ENCODE measurements around the gene FBLIM1. TPM values are rescaled to one million over a fixed set of nuclear protein-coding genes. Genes with fewer than 3 reads are reported as not detected.

Gene FBLIM1
- total RNA-seq, 2 donors from 2014 or later = 731 to 997 TPM

DNA sequence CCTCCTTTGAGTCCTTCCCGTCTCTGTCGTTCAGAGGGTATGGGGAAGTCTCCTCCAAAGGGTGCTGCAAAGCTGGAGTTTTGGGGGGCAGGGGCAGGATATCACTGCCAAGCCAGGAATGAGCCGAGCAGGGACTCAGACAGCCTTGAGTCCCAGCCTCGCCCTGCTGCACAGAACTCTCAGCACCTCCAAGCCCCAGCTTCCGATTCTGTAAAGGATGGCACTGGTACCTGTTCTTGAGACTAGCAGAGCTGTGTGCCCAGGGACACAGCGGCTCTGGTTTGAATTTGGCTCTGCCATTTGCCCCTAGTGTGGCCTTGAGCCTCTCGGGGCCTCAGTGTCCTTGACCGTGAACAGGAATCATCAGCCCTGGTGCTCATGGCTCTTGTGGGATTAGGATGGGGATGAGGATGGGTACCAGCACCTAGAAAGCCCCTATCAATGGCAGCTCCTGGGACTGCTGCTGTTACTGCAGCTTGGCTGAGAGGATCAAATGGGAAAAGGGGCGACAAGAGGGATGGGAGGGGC lies 1.5 kb upstream of the FBLIM1 start:
- no peaks in the 10 kb centered on the region for H3K27me3 ChIP-seq (replicated peaks; ENCODE audit: insufficient read depth)
- peak overlapping the region; percentile 93 to 98 for H3K27ac ChIP-seq
- H3K36me3 ChIP-seq = no peaks in the 10 kb centered on the region
- H3K9me3 ChIP-seq = no peaks in the 10 kb centered on the region
- ATAC-seq (ENCODE audit: insufficient number of reproducible peaks, low FRiP score, low read depth) (no peak), DNase-seq (ENCODE audit: low spot score) (no peak)
- peak overlapping the region; percentile 88 for H3K4me3 ChIP-seq
- TF ChIP-seq CTCF (IDR thresholded peaks at IDR 0.05) = no peak
- peaks cover 10 to 61% of the 10 kb centered on the region in 2 donors for H3K4me1 ChIP-seq (ENCODE audit: control insufficient read depth in 1 of 2, low read depth in 2 of 2)

- Histone ChIP-seq H3K36me3 (no peaks in the 10 kb centered on the region), H3K9me3 (no peaks in the 10 kb centered on the region), H3K4me3 (peak overlapping the region; percentile 88), H3K4me1 (ENCODE audit: control insufficient read depth in 1 of 2, low read depth in 2 of 2) (peaks cover 11 to 63% of the 10 kb centered on the region in 2 donors), H3K27me3 (replicated peaks; ENCODE audit: insufficient read depth) (no peaks in the 10 kb centered on the region), H3K27ac (peak overlapping the region; percentile 93 to 98)
- TF ChIP-seq CTCF (IDR thresholded peaks at IDR 0.05) = no peak
- DNase-seq (ENCODE audit: low spot score) (no peak), ATAC-seq (ENCODE audit: insufficient number of reproducible peaks, low FRiP score, low read depth) (no peak)
These were observed 836 bp upstream of the FBLIM1 start for GRCh38 chr1:15757575-15758342.

DNA sequence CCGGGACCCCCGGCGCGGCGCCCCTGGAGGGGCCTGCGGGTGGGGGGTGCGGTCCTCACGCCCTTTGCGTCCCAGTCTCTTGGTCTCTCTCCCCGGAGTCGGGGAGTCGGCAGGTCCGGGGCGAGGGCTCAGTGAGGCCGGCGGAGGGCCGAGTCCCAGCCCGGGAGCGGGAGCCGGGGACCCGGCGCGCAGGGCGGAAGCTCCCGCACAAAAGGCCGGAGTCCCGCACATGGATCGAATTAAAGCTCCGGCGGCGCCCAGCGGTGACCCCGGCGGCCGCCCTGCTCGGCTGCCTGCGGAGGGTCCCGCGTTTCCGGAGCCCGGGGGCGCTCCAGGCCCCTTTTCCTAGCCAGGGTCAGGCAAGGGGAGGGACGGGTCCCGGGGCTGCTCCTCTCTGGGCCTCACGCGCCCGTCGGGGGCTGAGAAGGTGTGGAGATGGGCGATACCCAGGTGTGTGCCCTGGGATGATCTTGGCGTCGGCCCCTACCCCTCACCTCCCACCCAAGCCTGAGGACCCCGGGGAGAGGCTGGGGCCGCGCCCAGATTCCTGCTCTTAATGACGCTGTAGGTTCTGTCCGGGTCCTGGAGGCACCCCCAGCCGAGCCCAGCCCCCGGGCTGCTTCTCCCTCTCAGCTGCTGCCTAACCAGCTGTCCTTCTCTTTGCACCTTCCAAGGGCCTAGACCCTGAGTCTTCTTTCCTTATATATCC lies 512 bp downstream of the FBLIM1 start:
- no peak for DNase-seq (ENCODE audit: low spot score)
- Histone ChIP-seq H3K27me3 (replicated peaks; ENCODE audit: insufficient read depth) (no peaks in the 10 kb centered on the region), H3K4me3 (peak overlapping the region; percentile 88), H3K9me3 (no peaks in the 10 kb centered on the region), H3K27ac (peak overlapping the region; percentile 93 to 98), H3K36me3 (no peaks in the 10 kb centered on the region), H3K4me1 (ENCODE audit: control insufficient read depth in 1 of 2, low read depth in 2 of 2) (peaks cover 19 to 64% of the 10 kb centered on the region in 2 donors)
- no peak for ATAC-seq (ENCODE audit: insufficient number of reproducible peaks, low FRiP score, low read depth)
- TF ChIP-seq CTCF (IDR thresholded peaks at IDR 0.05) = no peak

DNA sequence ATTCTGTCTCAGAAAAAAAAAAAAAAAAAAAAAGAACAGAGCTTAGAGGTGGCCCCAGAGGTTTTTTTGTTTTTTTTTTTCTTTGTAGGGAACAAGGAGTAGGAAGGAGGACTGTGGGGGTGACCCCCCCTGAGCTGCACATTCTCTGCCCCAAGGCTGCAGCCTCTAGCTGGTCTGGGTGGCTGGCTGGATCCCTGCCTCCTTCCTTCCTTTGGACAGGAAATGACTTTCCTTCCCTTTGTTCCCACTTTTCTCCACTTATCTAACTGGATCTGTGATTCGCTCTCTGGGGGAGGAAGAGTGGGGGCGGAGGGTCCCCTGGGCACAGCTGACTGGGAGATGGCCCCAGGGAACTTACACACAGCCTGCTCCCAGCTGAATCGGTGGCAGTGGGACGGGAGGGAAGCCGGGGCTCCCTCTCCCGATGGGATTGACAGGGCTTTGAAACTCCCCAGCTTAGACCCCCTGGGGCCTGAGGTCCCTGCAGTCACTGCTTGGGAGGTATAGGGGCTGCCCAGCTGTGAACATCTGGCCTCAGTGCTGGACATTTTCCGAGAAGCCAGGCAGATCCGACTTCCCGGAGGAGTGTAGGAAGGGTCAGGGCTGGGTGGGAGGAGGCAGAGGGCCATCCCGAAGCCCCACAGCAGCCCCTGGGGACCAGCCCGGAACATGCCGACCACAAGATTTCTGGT lies 2.1 kb downstream of the FBLIM1 start:
- ATAC-seq (ENCODE audit: insufficient number of reproducible peaks, low FRiP score, low read depth) (peak; percentile 14), DNase-seq (ENCODE audit: low spot score) (peak; percentile 58)
- Histone ChIP-seq H3K4me3 (peak overlapping the region; percentile 88), H3K4me1 (ENCODE audit: control insufficient read depth in 1 of 2, low read depth in 2 of 2) (peaks cover 29 to 69% of the 10 kb centered on the region in 2 donors), H3K9me3 (no peaks in the 10 kb centered on the region), H3K27ac (peak overlapping the region; percentile 93 to 98), H3K27me3 (replicated peaks; ENCODE audit: insufficient read depth) (no peaks in the 10 kb centered on the region), H3K36me3 (peaks cover 14% of the 10 kb centered on the region)
- TF ChIP-seq CTCF (IDR thresholded peaks at IDR 0.05) = no peak

Data from thoracic aorta (tissue), 2 donors.